Mesothelial cell of epicardium (in vitro differentiated cells): Measurements from ENCODE around the gene ADGRV1. TPM values are rescaled to one million over a fixed set of nuclear protein-coding genes. Genes with fewer than 3 reads are reported as not detected.

Experiments used
- DNase-seq, 2 experiments: peaks; one replicate each; pipeline ENCODE4 v3.0.0; 2021; ENCODE audit warnings: low spot score in 2 of 2; ENCODE audit not compliant: unreplicated experiment in 2 of 2
- H3K27ac Mint-ChIP-seq: 2 replicates; pipeline ENCODE4 v1.8.0; 2021; ENCODE audit warnings: mixed read lengths
- H3K27me3 Mint-ChIP-seq: 2 replicates; pipeline ENCODE4 v1.8.0; 2021; ENCODE audit warnings: low read depth, mixed read lengths
- H3K36me3 Mint-ChIP-seq: 2 replicates; pipeline ENCODE4 v1.8.0; 2021; ENCODE audit warnings: mixed read lengths
- H3K4me1 Mint-ChIP-seq: 2 replicates; pipeline ENCODE4 v1.8.0; 2021; ENCODE audit warnings: mixed read lengths
- H3K4me3 Mint-ChIP-seq: 2 replicates; pipeline ENCODE4 v1.8.0; 2021; ENCODE audit warnings: mild to moderate bottlenecking, moderate library complexity, mixed read lengths
- H3K9me3 Mint-ChIP-seq: 2 replicates; pipeline ENCODE4 v1.8.0; 2021; ENCODE audit warnings: mixed read lengths
- CTCF ChIP-seq: fragments of 200-600 bp; sonication (generic); IDR thresholded peaks from one replicate; pipeline ENCODE4 v1.5.0; 2021; ENCODE audit warnings: antibody characterized with exemption; ENCODE audit not compliant: unreplicated experiment
- total RNA-seq: library from RNA; stranded (reverse); gene quantifications from 3 replicates; pipeline ENCODE4 v1.2.1, GENCODE V29; 2021

The ADGRV1 gene
- total RNA-seq, 1 donor from 2014 or later = 25.4 TPM

GRCh38 chr5:90878549-90879196 lies 320.1 kb downstream of the ADGRV1 start:
- Mint-ChIP-seq H3K4me1 (peaks cover 19% of the 10 kb centered on the region), H3K27me3 (no peaks in the 10 kb centered on the region), H3K27ac (no peak overlapping the region), H3K4me3 (no peak overlapping the region), H3K36me3 (no peaks in the 10 kb centered on the region), H3K9me3 (no peaks in the 10 kb centered on the region)
- no peak for TF ChIP-seq CTCF
- DNase-seq = no peak

- Mint-ChIP-seq H3K36me3 (no peaks in the 10 kb centered on the region), H3K9me3 (no peaks in the 10 kb centered on the region), H3K4me3 (no peak overlapping the region), H3K27me3 (no peaks in the 10 kb centered on the region), H3K27ac (no peak overlapping the region), H3K4me1 (peaks cover 12% of the 10 kb centered on the region)
- DNase-seq = no peak
- no peak for TF ChIP-seq CTCF
Measured at GRCh38 chr5:90881626-90882150, 323.1 kb downstream of the ADGRV1 start.

GRCh38 chr5:90882448-90882847 lies 323.9 kb downstream of the ADGRV1 start:
- Mint-ChIP-seq H3K36me3 (no peaks in the 10 kb centered on the region), H3K9me3 (no peaks in the 10 kb centered on the region), H3K4me3 (no peak overlapping the region), H3K27me3 (no peaks in the 10 kb centered on the region), H3K4me1 (peaks cover 4% of the 10 kb centered on the region), H3K27ac (no peak overlapping the region)
- no peak for DNase-seq
- no peak for TF ChIP-seq CTCF

GRCh38 chr5:90885180-90885868 lies 326.7 kb downstream of the ADGRV1 start:
- TF ChIP-seq CTCF = no peak
- H3K9me3 Mint-ChIP-seq = no peaks in the 10 kb centered on the region
- no peak overlapping the region for H3K4me3 Mint-ChIP-seq
- no peak for DNase-seq
- H3K36me3 Mint-ChIP-seq = no peaks in the 10 kb centered on the region
- H3K27ac Mint-ChIP-seq = no peak overlapping the region
- H3K27me3 Mint-ChIP-seq = no peaks in the 10 kb centered on the region
- H3K4me1 Mint-ChIP-seq = peaks cover 12% of the 10 kb centered on the region

GRCh38 chr5:90886381-90886780 lies 327.8 kb downstream of the ADGRV1 start:
- no peaks in the 10 kb centered on the region for H3K27me3 Mint-ChIP-seq
- TF ChIP-seq CTCF = no peak
- DNase-seq = no peak

More at GRCh38 chr5:90886381-90886780, 327.8 kb downstream of the ADGRV1 start:
- no peaks in the 10 kb centered on the region for H3K36me3 Mint-ChIP-seq
- no peak overlapping the region for H3K27ac Mint-ChIP-seq
- peaks cover 12% of the 10 kb centered on the region for H3K4me1 Mint-ChIP-seq
- H3K9me3 Mint-ChIP-seq = no peaks in the 10 kb centered on the region
- no peak overlapping the region for H3K4me3 Mint-ChIP-seq
